GM12874 (cell line): ENCODE measurements around the gene IL31.

Experiments
- CTCF ChIP-seq: IDR thresholded peaks from 2 replicates; pipeline ENCODE4 v1.5.1; 2011; ENCODE audit warnings: low read depth, mild to moderate bottlenecking, control low read depth, low read length, moderate library complexity; ENCODE audit not compliant: insufficient read depth

IL31 gene

GRCh38 chr12:122123761-122124145 is 50.3 kb downstream of the IL31 start:
- TF ChIP-seq CTCF: no peak

GRCh38 chr12:122123051-122123760 is 50.8 kb downstream of the IL31 start:
- peak; percentile 72 for TF ChIP-seq CTCF
